Stimulated activated CD4-positive, alpha-beta T cell treated with anti-CD3 and anti-CD28 coated beads, Interleukin-15, amount 100 ng/mL, for 48 hours (primary cell): ENCODE data around the gene CDX4.
"Not testable (repeated sequence)": the region's sequence is repeated elsewhere in the genome, so short reads cannot be mapped to it uniquely, and the experiment has no call there.

ENCODE experiments used
- DNase-seq, 2 donors: peaks; one replicate each; pipeline ENCODE4 v3.0.0-alpha.2; 2020; ENCODE audit warnings: low read depth in 2 of 2

CDX4 gene, protein sequence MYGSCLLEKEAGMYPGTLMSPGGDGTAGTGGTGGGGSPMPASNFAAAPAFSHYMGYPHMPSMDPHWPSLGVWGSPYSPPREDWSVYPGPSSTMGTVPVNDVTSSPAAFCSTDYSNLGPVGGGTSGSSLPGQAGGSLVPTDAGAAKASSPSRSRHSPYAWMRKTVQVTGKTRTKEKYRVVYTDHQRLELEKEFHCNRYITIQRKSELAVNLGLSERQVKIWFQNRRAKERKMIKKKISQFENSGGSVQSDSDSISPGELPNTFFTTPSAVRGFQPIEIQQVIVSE

GRCh38 chrX:73446831-73447230 is at the start of gene CDX4:
TSS of gene CDX4 (plus strand) at chrX:73447053. CDS start at chrX:73447254, 201 bp downstream.
- no peak for DNase-seq

GRCh38 chrX:73398185-73398914 is 48.5 kb upstream of the CDX4 start:
- DNase-seq, result no peak

- no peak for DNase-seq
Observed at GRCh38 chrX:73400136-73400748, 46.6 kb upstream of the CDX4 start.

GRCh38 chrX:73401591-73402266 is 45.1 kb upstream of the CDX4 start:
- DNase-seq, result no peak

- DNase-seq, result no peak
Observed at GRCh38 chrX:73412930-73413329, 33.9 kb upstream of the CDX4 start.

GRCh38 chrX:73447311-73447794 is 500 bp downstream of the CDX4 start:
- DNase-seq, result no peak

GRCh38 chrX:73448379-73448778 is 1.5 kb downstream of the CDX4 start:
- DNase-seq, result no peak

DNA sequence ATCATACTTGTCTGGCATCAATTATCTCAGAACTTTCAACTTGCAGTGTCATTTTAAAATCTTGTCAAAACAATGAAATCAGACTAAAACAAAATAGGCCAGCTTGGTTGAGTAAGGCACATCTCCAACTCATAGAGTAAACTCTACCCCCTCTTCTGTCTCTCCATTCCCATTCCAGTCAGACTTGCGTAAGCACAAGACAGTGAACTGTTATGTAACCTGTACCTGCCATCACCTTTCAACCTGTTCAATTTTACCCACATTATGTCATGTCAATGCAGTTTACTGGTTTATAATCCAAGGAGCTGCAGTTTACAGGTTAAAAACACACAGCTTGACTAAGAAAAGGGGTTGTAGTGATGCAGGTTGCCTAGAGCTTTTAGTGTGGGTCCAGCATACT is 8.3 kb downstream of the CDX4 start:
- no peak for DNase-seq

GRCh38 chrX:73457306-73457705 is 10.5 kb downstream of the CDX4 start:
- no peak for DNase-seq

DNA sequence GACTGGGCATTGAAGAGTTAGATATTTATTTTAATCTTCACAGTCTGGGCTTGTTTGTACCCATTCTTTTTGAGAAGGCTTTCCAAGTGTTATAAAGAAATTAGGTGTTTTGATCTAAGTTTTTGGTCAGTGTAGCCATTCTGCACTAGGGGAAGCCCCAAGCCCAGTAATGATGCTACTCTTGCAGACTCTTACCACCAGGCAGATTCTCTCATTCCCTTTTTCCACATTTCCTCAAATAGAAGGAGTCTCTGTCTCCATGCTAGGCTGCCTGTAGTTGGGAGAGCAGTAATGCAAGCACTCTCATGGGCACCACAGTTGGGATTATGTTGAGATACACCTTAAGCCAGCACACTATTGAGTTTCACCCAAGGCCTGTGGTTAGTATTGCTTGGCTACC is 21.5 kb downstream of the CDX4 start:
- no peak for DNase-seq

- no peak for DNase-seq
Observed at GRCh38 chrX:73478961-73479360, 32.1 kb downstream of the CDX4 start.

DNA sequence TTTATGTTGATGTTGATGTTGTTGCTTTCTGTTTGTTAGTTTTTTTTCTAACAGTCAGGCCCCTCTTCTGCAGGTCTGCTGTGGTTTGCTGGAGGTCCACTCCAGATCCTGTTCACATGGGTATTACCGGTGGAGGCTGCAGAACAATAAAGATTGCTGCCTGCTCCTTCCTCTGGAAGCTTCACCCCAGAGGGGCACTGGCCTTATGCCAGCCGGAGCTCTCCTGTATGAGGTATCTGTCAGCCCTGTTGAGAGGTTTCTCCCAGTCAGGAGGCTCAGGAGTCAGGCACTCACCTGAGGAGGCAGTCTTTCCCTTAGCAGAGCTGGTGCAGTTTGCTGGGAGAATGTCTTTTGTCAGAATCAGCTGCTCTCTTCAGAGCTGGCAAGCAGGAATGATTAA is 34.7 kb downstream of the CDX4 start:
- no peak for DNase-seq

GRCh38 chrX:73490661-73491060 is 43.8 kb downstream of the CDX4 start:
- no peak for DNase-seq

GRCh38 chrX:73492178-73492577 is 45.3 kb downstream of the CDX4 start:
- not testable (repeated sequence) for DNase-seq
